Ectodermal cell (in vitro differentiated cells): ENCODE data around the gene SEMA5B.

Experiments
- H3K27ac ChIP-seq: 2 replicates; pipeline ENCODE4 v1.7.0; 2013; ENCODE audit warnings: mild to moderate bottlenecking, low read depth, low read length; ENCODE audit not compliant: insufficient read depth, poor library complexity, severe bottlenecking
- H3K27me3 ChIP-seq: 2 replicates; pipeline ENCODE4 v1.7.0; 2013; ENCODE audit warnings: mild to moderate bottlenecking, low read length; ENCODE audit not compliant: insufficient read depth, control insufficient read depth, poor library complexity, severe bottlenecking
- H3K36me3 ChIP-seq: one replicate; pipeline ENCODE4 v1.7.0; 2013; ENCODE audit warnings: low read length; ENCODE audit not compliant: control insufficient read depth, insufficient read depth
- H3K4me1 ChIP-seq: one replicate; pipeline ENCODE4 v1.7.0; 2013; ENCODE audit warnings: low read length; ENCODE audit not compliant: control insufficient read depth, insufficient read depth
- H3K4me3 ChIP-seq: 2 replicates; pipeline ENCODE4 v1.7.0; 2013; ENCODE audit warnings: low read depth, low read length, control low read depth; ENCODE audit not compliant: insufficient read depth
- H3K9me3 ChIP-seq: 2 replicates; pipeline ENCODE4 v1.7.0; 2013; ENCODE audit warnings: mild to moderate bottlenecking, low read length, moderate library complexity; ENCODE audit not compliant: control insufficient read depth
- WGBS, 2 experiments: methylation state at CpG; one replicate each; pipeline ENCODE4 v1.1.7; 2013; ENCODE audit warnings: missing lambda C conversion rate in 2 of 2; 5-methylcytosine and 5-hydroxymethylcytosine counted together

Gene SEMA5B

DNA sequence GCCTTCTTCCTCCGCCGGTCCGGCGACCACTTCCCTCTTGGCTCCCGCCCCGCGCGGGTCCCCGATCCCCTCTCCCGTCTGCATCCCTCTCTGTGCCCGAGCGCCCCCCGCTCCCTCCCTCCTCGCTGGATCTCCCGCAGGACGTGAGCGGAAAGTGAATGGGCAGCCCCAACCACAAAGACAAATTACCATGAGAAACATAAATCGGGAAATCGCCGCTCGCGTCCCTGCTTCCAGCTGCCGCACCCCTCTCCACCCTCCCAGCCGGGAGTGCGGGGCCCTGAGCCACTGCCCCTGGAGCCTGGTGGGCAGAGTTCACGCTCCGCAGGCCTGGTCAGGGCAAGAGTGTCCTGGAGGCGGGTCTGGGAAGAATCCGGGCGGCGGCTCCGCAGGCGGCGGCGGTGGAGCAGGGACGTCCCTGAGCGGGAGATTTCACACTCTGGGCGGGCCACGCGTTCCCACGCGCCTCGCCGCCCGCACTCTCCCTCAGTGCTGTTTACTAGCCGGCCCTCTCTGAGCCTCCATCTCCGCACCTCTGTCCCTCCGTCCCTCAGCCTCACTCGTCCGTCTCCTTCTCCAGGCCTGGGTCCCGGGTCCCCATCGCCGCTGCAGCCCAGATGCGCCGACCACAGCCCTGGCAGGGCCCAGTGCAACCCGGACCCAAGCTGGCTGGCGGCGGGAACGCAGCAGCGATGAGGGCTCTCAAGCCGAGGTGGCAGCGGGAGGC is 835 bp downstream of the SEMA5B start:
- Histone ChIP-seq H3K36me3 (no peaks in the 10 kb centered on the region), H3K27ac (no peak overlapping the region), H3K4me3 (peak overlapping the region; percentile 74), H3K9me3 (no peaks in the 10 kb centered on the region), H3K27me3 (peaks cover 5% of the 10 kb centered on the region), H3K4me1 (peaks cover 18% of the 10 kb centered on the region)
- 0% methylated on average over 62 of the region's 62 CpGs for WGBS, 2 experiments

- H3K4me3 ChIP-seq = peak overlapping the region; percentile 74
- WGBS, 2 experiments = 9 to 11% methylated on average over 32 to 33 of the region's 33 CpGs
These were observed 1.7 kb downstream of the SEMA5B start for GRCh38 chr3:123025642-123026521.

DNA sequence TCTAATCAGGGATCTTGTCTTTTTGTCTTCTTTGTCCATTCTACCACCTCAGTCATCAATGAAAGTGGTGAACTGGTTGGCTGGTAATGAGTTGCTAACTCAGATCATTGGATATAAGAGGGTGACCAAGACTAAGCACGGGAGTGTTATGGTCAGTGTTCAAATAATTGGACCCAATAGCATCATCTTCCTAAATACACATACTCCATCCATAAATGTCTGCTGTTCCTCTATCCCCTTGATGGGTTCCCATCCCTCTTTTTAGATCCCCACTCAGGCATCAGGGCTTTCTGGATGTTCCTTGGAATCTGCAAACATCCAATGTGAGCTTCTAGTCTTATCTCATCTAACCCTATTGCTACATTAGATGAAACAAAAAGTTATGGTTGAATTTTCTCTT is 3.5 kb downstream of the SEMA5B start:
- no peaks in the 10 kb centered on the region for H3K9me3 ChIP-seq
- 80 to 100% methylated on average over 1 of the region's 1 CpG for WGBS, 2 experiments
- H3K27ac ChIP-seq = no peak overlapping the region
- no peak overlapping the region for H3K4me3 ChIP-seq
- peaks cover 26% of the 10 kb centered on the region for H3K4me1 ChIP-seq
- no peaks in the 10 kb centered on the region for H3K36me3 ChIP-seq
- H3K27me3 ChIP-seq = peaks cover 5% of the 10 kb centered on the region

More at GRCh38 chr3:123025642-123026521, 1.7 kb downstream of the SEMA5B start:
- H3K4me1 ChIP-seq = peaks cover 27% of the 10 kb centered on the region
- H3K27ac ChIP-seq = peak overlapping the region; percentile 48
- no peaks in the 10 kb centered on the region for H3K9me3 ChIP-seq
- peaks cover 5% of the 10 kb centered on the region for H3K27me3 ChIP-seq
- no peaks in the 10 kb centered on the region for H3K36me3 ChIP-seq

GRCh38 chr3:123021996-123022510 is 5.5 kb downstream of the SEMA5B start:
- Histone ChIP-seq H3K27me3 (peaks cover 5% of the 10 kb centered on the region), H3K9me3 (no peaks in the 10 kb centered on the region), H3K27ac (no peak overlapping the region), H3K4me1 (peaks cover 24% of the 10 kb centered on the region), H3K4me3 (no peak overlapping the region), H3K36me3 (no peaks in the 10 kb centered on the region)
- 72 to 75% methylated on average over 7 of the region's 7 CpGs for WGBS, 2 experiments

DNA sequence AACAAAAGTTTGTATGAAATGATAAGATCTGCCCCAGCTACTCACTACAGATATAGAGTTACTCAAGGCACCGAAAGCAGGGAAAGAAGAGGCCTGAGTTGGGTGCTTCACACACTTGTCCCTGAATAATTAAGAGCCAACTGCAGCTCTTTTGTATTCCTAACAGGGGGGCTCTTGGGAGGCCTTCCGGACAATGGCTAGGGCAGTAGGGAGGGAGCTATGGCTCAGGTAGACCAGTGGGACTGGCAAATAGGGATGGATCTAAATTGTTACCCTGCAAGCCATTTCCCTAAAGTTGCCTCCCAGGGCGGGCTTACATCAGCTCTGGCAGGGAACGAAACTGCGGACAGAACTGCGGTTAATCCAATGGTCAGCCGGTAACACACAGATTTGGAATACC is 6.2 kb downstream of the SEMA5B start:
- Histone ChIP-seq H3K36me3 (no peaks in the 10 kb centered on the region), H3K4me3 (no peak overlapping the region), H3K4me1 (peaks cover 24% of the 10 kb centered on the region), H3K27ac (no peak overlapping the region), H3K27me3 (peaks cover 5% of the 10 kb centered on the region), H3K9me3 (no peaks in the 10 kb centered on the region)
- 32 to 44% methylated on average over 5 to 7 of the region's 7 CpGs for WGBS, 2 experiments

GRCh38 chr3:123020709-123021108 is 6.9 kb downstream of the SEMA5B start:
- WGBS, 2 experiments = 79 to 82% methylated on average over 3 of the region's 3 CpGs
- H3K9me3 ChIP-seq = no peaks in the 10 kb centered on the region
- H3K27ac ChIP-seq = no peak overlapping the region
- H3K27me3 ChIP-seq = peaks cover 5% of the 10 kb centered on the region
- no peaks in the 10 kb centered on the region for H3K36me3 ChIP-seq
- H3K4me3 ChIP-seq = no peak overlapping the region
- H3K4me1 ChIP-seq = peaks cover 23% of the 10 kb centered on the region

GRCh38 chr3:123019591-123019990 is 8.0 kb downstream of the SEMA5B start:
- no peak overlapping the region for H3K4me3 ChIP-seq
- no peaks in the 10 kb centered on the region for H3K9me3 ChIP-seq
- no peaks in the 10 kb centered on the region for H3K27me3 ChIP-seq
- H3K36me3 ChIP-seq = no peaks in the 10 kb centered on the region
- 94 to 97% methylated on average over 5 of the region's 5 CpGs for WGBS, 2 experiments
- peaks cover 19% of the 10 kb centered on the region for H3K4me1 ChIP-seq
- no peak overlapping the region for H3K27ac ChIP-seq

- H3K4me3 ChIP-seq = no peak overlapping the region
- no peak overlapping the region for H3K27ac ChIP-seq
- 91 to 93% methylated on average over 3 of the region's 3 CpGs for WGBS, 2 experiments
- peaks cover 19% of the 10 kb centered on the region for H3K4me1 ChIP-seq
- H3K9me3 ChIP-seq = no peaks in the 10 kb centered on the region
- H3K36me3 ChIP-seq = no peaks in the 10 kb centered on the region
- H3K27me3 ChIP-seq = no peaks in the 10 kb centered on the region
These were observed 8.4 kb downstream of the SEMA5B start for GRCh38 chr3:123019161-123019560.

- H3K4me1 ChIP-seq = peaks cover 19% of the 10 kb centered on the region
- H3K27ac ChIP-seq = no peak overlapping the region
- H3K9me3 ChIP-seq = no peaks in the 10 kb centered on the region
- no peak overlapping the region for H3K4me3 ChIP-seq
- H3K36me3 ChIP-seq = no peaks in the 10 kb centered on the region
- H3K27me3 ChIP-seq = no peaks in the 10 kb centered on the region
- 90 to 93% methylated on average over 1 of the region's 1 CpG for WGBS, 2 experiments
These were observed 8.9 kb downstream of the SEMA5B start for GRCh38 chr3:123018683-123019082.

- Histone ChIP-seq H3K9me3 (no peaks in the 10 kb centered on the region), H3K4me3 (no peak overlapping the region), H3K36me3 (no peaks in the 10 kb centered on the region), H3K27me3 (no peaks in the 10 kb centered on the region), H3K27ac (no peak overlapping the region), H3K4me1 (no peaks in the 10 kb centered on the region)
- WGBS, 2 experiments = 79 to 86% methylated on average over 4 of the region's 4 CpGs
These were observed 12.0 kb downstream of the SEMA5B start for GRCh38 chr3:123015596-123015995.
